ENCODE measurements around the gene TFG.

DNA sequence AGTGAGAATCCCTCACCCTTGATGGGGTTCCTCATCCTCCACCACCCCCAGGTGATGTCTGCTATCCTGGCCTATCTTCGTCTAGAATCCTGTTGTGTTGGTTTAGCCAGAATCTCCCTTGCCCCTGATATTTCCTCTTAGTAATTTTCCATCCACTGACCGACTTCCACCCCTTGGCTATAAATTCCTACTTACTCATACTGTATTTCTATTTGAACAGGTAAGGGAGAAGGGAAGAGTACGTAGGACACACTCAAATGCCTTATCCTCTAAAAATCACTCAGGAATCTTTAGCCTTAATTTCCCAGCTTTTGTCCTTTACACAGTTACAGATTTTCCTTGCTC lies 678 bp upstream of the TFG start:
- no peak for TF ChIP-seq POLR2A (IDR thresholded peaks at IDR 0.05)
- TF ChIP-seq, protein P1, sequence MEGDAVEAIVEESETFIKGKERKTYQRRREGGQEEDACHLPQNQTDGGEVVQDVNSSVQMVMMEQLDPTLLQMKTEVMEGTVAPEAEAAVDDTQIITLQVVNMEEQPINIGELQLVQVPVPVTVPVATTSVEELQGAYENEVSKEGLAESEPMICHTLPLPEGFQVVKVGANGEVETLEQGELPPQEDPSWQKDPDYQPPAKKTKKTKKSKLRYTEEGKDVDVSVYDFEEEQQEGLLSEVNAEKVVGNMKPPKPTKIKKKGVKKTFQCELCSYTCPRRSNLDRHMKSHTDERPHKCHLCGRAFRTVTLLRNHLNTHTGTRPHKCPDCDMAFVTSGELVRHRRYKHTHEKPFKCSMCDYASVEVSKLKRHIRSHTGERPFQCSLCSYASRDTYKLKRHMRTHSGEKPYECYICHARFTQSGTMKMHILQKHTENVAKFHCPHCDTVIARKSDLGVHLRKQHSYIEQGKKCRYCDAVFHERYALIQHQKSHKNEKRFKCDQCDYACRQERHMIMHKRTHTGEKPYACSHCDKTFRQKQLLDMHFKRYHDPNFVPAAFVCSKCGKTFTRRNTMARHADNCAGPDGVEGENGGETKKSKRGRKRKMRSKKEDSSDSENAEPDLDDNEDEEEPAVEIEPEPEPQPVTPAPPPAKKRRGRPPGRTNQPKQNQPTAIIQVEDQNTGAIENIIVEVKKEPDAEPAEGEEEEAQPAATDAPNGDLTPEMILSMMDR (IDR thresholded peaks at IDR 0.05): no peak

All from thyroid gland (tissue), 4 donors.